ENCODE results near the gene KCNF1. TPM values are rescaled to one million over a fixed set of nuclear protein-coding genes. Genes with fewer than 3 reads are reported as not detected.

KCNF1 gene
- total RNA-seq, 1 experiment from 2014 or later: 3.2 TPM

DNA sequence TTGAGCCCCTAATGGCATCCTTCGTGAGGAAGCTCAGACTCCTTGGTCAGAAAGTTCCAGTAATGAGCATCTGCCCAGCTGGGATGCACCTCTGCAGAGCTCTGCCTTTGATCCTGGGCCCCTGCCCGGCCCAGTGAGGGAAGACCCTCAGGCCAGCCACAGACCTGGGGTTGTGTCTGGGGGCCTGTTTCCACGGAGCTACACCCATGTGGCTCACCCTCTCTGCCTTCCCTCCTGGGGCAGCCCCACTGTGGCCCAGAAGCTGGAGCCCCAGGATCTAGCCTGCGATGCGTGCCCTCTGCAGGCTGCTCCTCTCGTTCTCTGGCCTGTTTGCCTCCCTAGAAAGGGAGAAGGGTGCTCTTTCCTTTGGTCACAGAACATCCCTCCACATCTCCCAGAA, 9.8 kb downstream of the KCNF1 start:
- no peak overlapping the region for H3K4ac ChIP-seq (ENCODE audit: low read depth, low read length)
- H2AFZ ChIP-seq (ENCODE audit: low read length): no peak overlapping the region
- Mint-ChIP-seq H3K36me3 (ENCODE audit: insufficient read depth in 1 of 3, low read depth in 3 of 3) (no peaks in the 10 kb centered on the region), H3K27me3 (ENCODE audit: low read depth) (peaks cover 17% of the 10 kb centered on the region), H3K27ac (no peak overlapping the region), H3K4me1 (peaks cover 24 to 43% of the 10 kb centered on the region in 2 experiments), H3K9me3 (no peaks in the 10 kb centered on the region; a peak in 1 of 5 replicates), H3K4me3 (no peak overlapping the region)
- no peak overlapping the region; the same call in 1 of the 2 replicates for H3K14ac ChIP-seq (ENCODE audit: insufficient read depth, low read length)
- no peak overlapping the region for H3K4me2 ChIP-seq (ENCODE audit: insufficient read depth, insufficient read length, low read length)
- no peak overlapping the region for H3K23ac ChIP-seq (ENCODE audit: insufficient read length, low read depth, low read length)
- TF ChIP-seq, protein P1, sequence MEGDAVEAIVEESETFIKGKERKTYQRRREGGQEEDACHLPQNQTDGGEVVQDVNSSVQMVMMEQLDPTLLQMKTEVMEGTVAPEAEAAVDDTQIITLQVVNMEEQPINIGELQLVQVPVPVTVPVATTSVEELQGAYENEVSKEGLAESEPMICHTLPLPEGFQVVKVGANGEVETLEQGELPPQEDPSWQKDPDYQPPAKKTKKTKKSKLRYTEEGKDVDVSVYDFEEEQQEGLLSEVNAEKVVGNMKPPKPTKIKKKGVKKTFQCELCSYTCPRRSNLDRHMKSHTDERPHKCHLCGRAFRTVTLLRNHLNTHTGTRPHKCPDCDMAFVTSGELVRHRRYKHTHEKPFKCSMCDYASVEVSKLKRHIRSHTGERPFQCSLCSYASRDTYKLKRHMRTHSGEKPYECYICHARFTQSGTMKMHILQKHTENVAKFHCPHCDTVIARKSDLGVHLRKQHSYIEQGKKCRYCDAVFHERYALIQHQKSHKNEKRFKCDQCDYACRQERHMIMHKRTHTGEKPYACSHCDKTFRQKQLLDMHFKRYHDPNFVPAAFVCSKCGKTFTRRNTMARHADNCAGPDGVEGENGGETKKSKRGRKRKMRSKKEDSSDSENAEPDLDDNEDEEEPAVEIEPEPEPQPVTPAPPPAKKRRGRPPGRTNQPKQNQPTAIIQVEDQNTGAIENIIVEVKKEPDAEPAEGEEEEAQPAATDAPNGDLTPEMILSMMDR (conservative IDR thresholded peaks at IDR 0.05): no peak
- H2AK5ac ChIP-seq (ENCODE audit: insufficient read length, low read length): no peak overlapping the region
- H2BK120ac ChIP-seq (ENCODE audit: low read depth, low read length, poor library complexity, severe bottlenecking): no peak overlapping the region
- H3K18ac ChIP-seq (ENCODE audit: insufficient read length, low read depth, low read length): no peak overlapping the region
- no CpG with 5 or more reads among the region's 6 CpGs for WGBS (ENCODE audit: extremely low coverage, insufficient read length, low lambda C conversion rate)
- no peaks in the 10 kb centered on the region for H3K9me3 ChIP-seq (ENCODE audit: control insufficient read depth, low read depth, low read length)
- no peak overlapping the region for H3T11ph ChIP-seq (ENCODE audit: low read length)
- no peak overlapping the region for H2BK12ac ChIP-seq (ENCODE audit: insufficient read length, low read depth, low read length)
- H3K79me2 ChIP-seq (ENCODE audit: insufficient read depth, low read length): no peaks in the 10 kb centered on the region
- no peak overlapping the region for H2BK20ac ChIP-seq (ENCODE audit: low read depth, low read length, poor library complexity, severe bottlenecking)
- H3K56ac ChIP-seq (ENCODE audit: insufficient read length, low read depth, low read length): no peak overlapping the region
- peaks cover 11% of the 10 kb centered on the region; the same call in 1 of the 2 replicates for H3K4me1 ChIP-seq (ENCODE audit: insufficient read depth, low read length)
- H3K27ac ChIP-seq (ENCODE audit: insufficient read length, low read depth, low read length): no peak overlapping the region
- H4K5ac ChIP-seq (ENCODE audit: insufficient read length, low read depth, low read length): no peak overlapping the region
- DNase-seq: no peak
- no peak overlapping the region for H2BK5ac ChIP-seq (ENCODE audit: insufficient read length, low read length)
- no peak overlapping the region for H2BK15ac ChIP-seq (ENCODE audit: low read depth, low read length)
- no peaks in the 10 kb centered on the region for H3K27me3 ChIP-seq (ENCODE audit: insufficient read depth, low read length)
- no peaks in the 10 kb centered on the region for H3K79me1 ChIP-seq (ENCODE audit: insufficient read depth, low read depth, low read length, poor library complexity, severe bottlenecking)
- peaks cover 2% of the 10 kb centered on the region for H4K20me1 ChIP-seq (ENCODE audit: control insufficient read depth, insufficient read depth, insufficient read length)
- no peak overlapping the region for H4K91ac ChIP-seq (ENCODE audit: insufficient read length, low read depth, low read length)
- no peak overlapping the region for H4K8ac ChIP-seq (replicated peaks; ENCODE audit: insufficient read length, low read depth, low read length)
- no peaks in the 10 kb centered on the region for H3K23me2 ChIP-seq (ENCODE audit: insufficient read length, low read depth, low read length, poor library complexity, severe bottlenecking)
- no peak overlapping the region for H3K9ac ChIP-seq (ENCODE audit: extremely low read depth, insufficient read length, low read length)

Data from H9 (cell line).